HCT116 (cell line): ENCODE data around the gene MAGEA11. TPM values are rescaled to one million over a fixed set of nuclear protein-coding genes. Genes with fewer than 3 reads are reported as not detected.
"Not testable (repeated sequence)": the region's sequence is repeated elsewhere in the genome, so short reads cannot be mapped to it uniquely, and the experiment has no call there.

Experiments used
- ATAC-seq: fragments of 200-7000 bp; cut with Tn5 transposase; 2 replicates; pipeline ENCODE4 v1.9.1; 2020; ENCODE audit warnings: mild to moderate bottlenecking, moderate library complexity
- BruUV-seq: library from RNA; stranded (reverse); fragments of 400-500 nt; replicated peaks from 2 replicates; lab custom pipeline; 2021; lab: Mats Ljungman, UMichigan
- CTCF ChIA-PET: fragments of 300-600 bp; sonication (Branson Sonifier 250); formaldehyde crosslinking; loops from one replicate; lab custom pipeline; 2021; ENCODE audit warnings: antibody characterized with exemption; lab: Charles Lee
- POLR2A ChIA-PET: fragments of 300-600, 350-600 bp; sonication (Branson Sonifier 250); formaldehyde crosslinking; loops from one replicate; lab custom pipeline; 2021; ENCODE audit warnings: antibody characterized with exemption; lab: Charles Lee
- RAD21 ChIA-PET, 2 experiments: fragments of 300-600 bp; sonication (Branson Sonifier 250); formaldehyde crosslinking; loops; one replicate each; lab custom pipeline; 2023; ENCODE audit warnings: low total read pairs in 2 of 2; ENCODE audit not compliant: uncharacterized antibody in 2 of 2, unreplicated experiment in 2 of 2, low non-redundant PET in 1 of 2; lab: Charles Lee
- DNase-seq: peaks from one replicate; pipeline ENCODE4 v3.0.0-alpha.2; 2010; ENCODE audit warnings: low read depth, low spot score
- H2AFZ ChIP-seq: fragments of 200-600 bp; shearing (Covaris generic), sonication (generic); 2 replicates; pipeline ENCODE4 v1.6.1; 2017; ENCODE audit warnings: low read depth, mixed run types, mixed read lengths, antibody characterized with exemption, low read length; ENCODE audit not compliant: poor library complexity, severe bottlenecking
- H3K27ac ChIP-seq: 2 replicates; pipeline ENCODE4 v1.5.1; 2012; ENCODE audit warnings: low read depth, low read length
- H3K27me3 ChIP-seq: fragments of 200-600 bp; sonication (generic); 2 replicates; pipeline ENCODE4 v1.6.1; 2016; ENCODE audit warnings: mixed run types, low read length, mixed read lengths; ENCODE audit not compliant: insufficient read depth
- H3K36me3 ChIP-seq, 2 experiments: fragments of 200-500 bp in 1 of 2; fragments of 200-600 bp in 1 of 2; sonication (Bioruptor generic) in 1 of 2; sonication (generic) in 1 of 2; 2 replicates each; pipeline versions ENCODE4 v1.5.1 to v1.6.1; 2014 to 2016; ENCODE audit warnings: low read length in 2 of 2, inconsistent platforms in 1 of 2, mixed read lengths in 1 of 2, mixed run types in 1 of 2; ENCODE audit not compliant: insufficient read depth in 2 of 2, control insufficient read depth in 1 of 2
- H3K4me1 ChIP-seq, 2 experiments: fragments of 200-600 bp in 1 of 2; sonication (generic) in 1 of 2; 2 replicates each; pipeline versions ENCODE4 v1.5.1 to v1.6.1; 2012 to 2017; ENCODE audit warnings: low read length in 2 of 2, inconsistent platforms in 1 of 2, mild to moderate bottlenecking in 1 of 2, mixed read lengths in 1 of 2, mixed run types in 1 of 2, moderate library complexity in 1 of 2; ENCODE audit not compliant: insufficient read depth in 2 of 2, control insufficient read depth in 1 of 2
- H3K4me2 ChIP-seq: fragments of 200-600 bp; sonication (generic); 2 replicates; pipeline ENCODE4 v1.6.1; 2017; ENCODE audit warnings: mixed run types, low read length, mixed read lengths
- H3K4me3 ChIP-seq, 2 experiments: fragments of 200-600 bp in 1 of 2; sonication (generic) in 1 of 2; replicated peaks in 1 of 2; 2 replicates each; pipeline ENCODE4 v1.5.1; 2011 to 2016; ENCODE audit warnings: low read length in 2 of 2, control low read depth in 1 of 2, low read depth in 1 of 2, mild to moderate bottlenecking in 1 of 2, mixed read lengths in 1 of 2, mixed run types in 1 of 2
- H3K79me2 ChIP-seq: fragments of 200-600 bp; sonication (generic); 2 replicates; pipeline ENCODE4 v1.6.1; 2017; ENCODE audit warnings: mild to moderate bottlenecking, mixed run types, low read length, moderate library complexity, mixed read lengths; ENCODE audit not compliant: insufficient read depth
- H3K9ac ChIP-seq: fragments of 200-600 bp; sonication (generic); 2 replicates; pipeline ENCODE4 v1.6.1; 2016; ENCODE audit warnings: low read length, mixed read lengths
- H3K9me2 ChIP-seq: fragments of 200-600 bp; sonication (generic), shearing (Covaris generic); 2 replicates; pipeline ENCODE4 v1.6.1; 2017; ENCODE audit warnings: mixed run types, mild to moderate bottlenecking, moderate library complexity; ENCODE audit not compliant: insufficient read depth
- H3K9me3 ChIP-seq, 2 experiments: fragments of 200-500 bp in 1 of 2; fragments of 200-600 bp in 1 of 2; sonication (Bioruptor generic) in 1 of 2; sonication (generic) in 1 of 2; 2 replicates each; pipeline ENCODE4 v1.6.1; 2014 to 2017; ENCODE audit warnings: low read length in 2 of 2, mixed read lengths in 2 of 2, inconsistent platforms in 1 of 2, low read depth in 1 of 2, mild to moderate bottlenecking in 1 of 2, mixed run types in 1 of 2, moderate library complexity in 1 of 2; ENCODE audit not compliant: control insufficient read depth in 1 of 2, insufficient read depth in 1 of 2
- H4K20me1 ChIP-seq: fragments of 200-600 bp; sonication (generic), shearing (Covaris generic); 2 replicates; pipeline ENCODE4 v1.6.1; 2017; ENCODE audit warnings: mixed run types, mild to moderate bottlenecking, moderate library complexity; ENCODE audit not compliant: insufficient read depth
- CBX3 ChIP-seq: IDR thresholded peaks from 2 replicates; pipeline ENCODE4 v1.6.1; 2012; ENCODE audit warnings: low read depth
- CEBPB ChIP-seq: IDR thresholded peaks from 2 replicates; pipeline ENCODE4 v1.6.1; 2012; ENCODE audit warnings: low read depth
- CTCF ChIP-seq, 3 experiments: fragments of 200-600 bp in 1 of 3; sonication (generic) in 1 of 3; IDR thresholded peaks in 2 of 3; conservative IDR thresholded peaks in 1 of 3; 2 replicates each; pipeline ENCODE4 v1.5.1; 2012 to 2017; ENCODE audit warnings: low read depth in 2 of 3, low read length in 2 of 3, antibody characterized with exemption in 1 of 3, borderline replicate concordance in 1 of 3, control low read depth in 1 of 3, mild to moderate bottlenecking in 1 of 3, mixed read lengths in 1 of 3, mixed run types in 1 of 3, moderate library complexity in 1 of 3; ENCODE audit not compliant: insufficient read depth in 1 of 3
- EGR1 ChIP-seq: IDR thresholded peaks from 2 replicates; pipeline ENCODE4 v1.6.1; 2012; ENCODE audit warnings: low read depth
- ELF1 ChIP-seq: IDR thresholded peaks from 2 replicates; pipeline ENCODE4 v1.6.1; 2012; ENCODE audit warnings: low read depth, borderline replicate concordance
- EZH2 ChIP-seq: fragments of 200-600 bp; sonication (generic); IDR thresholded peaks from 2 replicates; pipeline ENCODE4 v1.6.1; 2017; ENCODE audit warnings: antibody characterized with exemption, mixed run types
- EZH2phosphoT487 ChIP-seq: fragments of 200-600 bp; IDR thresholded peaks from 2 replicates; pipeline ENCODE4 v1.6.1; 2018; ENCODE audit warnings: antibody characterized with exemption, borderline replicate concordance
- FOSL1 ChIP-seq: IDR thresholded peaks from 2 replicates; pipeline ENCODE4 v1.6.1; 2012; ENCODE audit warnings: low read depth
- JUND ChIP-seq: IDR thresholded peaks from 2 replicates; pipeline ENCODE4 v1.6.1; 2012
- SIN3A ChIP-seq: IDR thresholded peaks from 2 replicates; pipeline ENCODE4 v1.6.1; 2012; ENCODE audit warnings: low read depth
- SRF ChIP-seq: IDR thresholded peaks from 2 replicates; pipeline ENCODE4 v1.6.1; 2012; ENCODE audit warnings: low read depth
- ZFX ChIP-seq: fragments of 450-650 bp; IDR thresholded peaks from 2 replicates; pipeline ENCODE4 v1.6.1; 2017
- ZNF274 ChIP-seq: fragments of 200-500 bp; sonication (Bioruptor generic); IDR thresholded peaks from 2 replicates; pipeline ENCODE4 v1.6.1; 2014; ENCODE audit warnings: mild to moderate bottlenecking, low read depth, low read length, inconsistent platforms
- intact Hi-C: fragments of 100-400 bp; cut with micrococcal nuclease; formaldehyde crosslinking; loops from 2 replicates; pipeline ENCODE4 v1.10.0; 2022
- total RNA-seq: library from RNA; stranded (reverse); gene quantifications from one replicate; pipeline ENCODE4 v1.2.1, GENCODE V29; 2021; ENCODE audit not compliant: unreplicated experiment

Gene MAGEA11
- total RNA-seq, 1 experiment from 2014 or later = not detected

- no peaks in the 10 kb centered on the region for H3K9me3 ChIP-seq
- no peak for TF ChIP-seq ELF1
- TF ChIP-seq CEBPB = no peak
- no peak for TF ChIP-seq SIN3A
- no peak for TF ChIP-seq ZNF274
- TF ChIP-seq SRF = no peak
- TF ChIP-seq EGR1 = no peak
- TF ChIP-seq EZH2 = no peak
- no peak for TF ChIP-seq EZH2phosphoT487
- TF ChIP-seq CBX3 = no peak
- no peak for TF ChIP-seq FOSL1
- TF ChIP-seq ZFX = no peak
- no peak for TF ChIP-seq JUND
- TF ChIP-seq CTCF (IDR thresholded peaks at IDR 0.05 in 2 of 3, conservative IDR thresholded peaks at IDR 0.05 in 1 of 3; ENCODE audit: borderline replicate concordance in 1 of 3, insufficient read depth in 1 of 3, low read depth in 2 of 3, low read length in 2 of 3) = no peak
- H3K79me2 ChIP-seq = no peaks in the 10 kb centered on the region
- ChIA-PET RAD21 (no interaction called here), POLR2A (no interaction called here), CTCF (no interaction called here)
- ATAC-seq (no peak), DNase-seq (no peak)
- no peak overlapping the region for H3K4me2 ChIP-seq
- no peaks in the 10 kb centered on the region for H3K9me2 ChIP-seq
- no TSS peak for BruUV-seq
- H2AFZ ChIP-seq = no peak overlapping the region
- intact Hi-C loops = no loop called here
- H4K20me1 ChIP-seq = no peaks in the 10 kb centered on the region
- H3K27ac ChIP-seq = no peak overlapping the region
- H3K9ac ChIP-seq = no peak overlapping the region
- H3K4me3 ChIP-seq = no peak overlapping the region
- H3K36me3 ChIP-seq = no peaks in the 10 kb centered on the region
- no peaks in the 10 kb centered on the region for H3K27me3 ChIP-seq
- H3K4me1 ChIP-seq = no peaks in the 10 kb centered on the region
These were observed 9.9 kb downstream of the MAGEA11 start for GRCh38 chrX:149721778-149722177.

GRCh38 chrX:149723583-149724118, 11.8 kb downstream of the MAGEA11 start:
- CTCF ChIA-PET, H3K9me3 ChIP-seq, H3K27ac ChIP-seq, H3K79me2 ChIP-seq, POLR2A ChIA-PET, H3K4me2 ChIP-seq, H3K9ac ChIP-seq, H3K27me3 ChIP-seq, H3K4me1 ChIP-seq, RAD21 ChIA-PET, H2AFZ ChIP-seq, H3K4me3 ChIP-seq, H3K36me3 ChIP-seq, intact Hi-C loops, DNase-seq, ATAC-seq, H3K9me2 ChIP-seq, H4K20me1 ChIP-seq, BruUV-seq: not testable (repeated sequence)

DNA sequence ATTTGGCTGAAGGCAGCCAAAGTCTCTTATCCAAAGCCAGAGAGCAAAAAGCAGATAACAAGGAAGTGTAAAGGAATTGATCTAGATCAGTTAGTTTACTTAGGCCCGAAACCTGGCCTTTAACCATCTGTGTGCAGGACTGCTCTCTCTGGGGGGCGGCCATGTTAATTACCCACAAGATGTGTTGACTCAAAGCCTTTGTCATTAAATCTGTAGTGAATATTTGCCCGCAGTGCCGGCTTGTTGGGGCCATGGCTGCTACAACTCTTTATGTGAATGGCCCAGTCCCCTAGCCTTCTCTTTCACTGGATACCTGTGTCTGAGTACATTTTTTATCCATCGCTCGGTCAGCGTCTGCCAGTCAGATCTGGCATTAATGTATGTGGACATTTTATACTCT, 15.4 kb downstream of the MAGEA11 start:
- CTCF ChIA-PET, H3K9me3 ChIP-seq, H3K9ac ChIP-seq, ATAC-seq, H4K20me1 ChIP-seq, H3K4me2 ChIP-seq, H3K9me2 ChIP-seq, H3K4me3 ChIP-seq, POLR2A ChIA-PET, H3K27me3 ChIP-seq, H2AFZ ChIP-seq, BruUV-seq, RAD21 ChIA-PET, H3K36me3 ChIP-seq, H3K27ac ChIP-seq, intact Hi-C loops, H3K4me1 ChIP-seq, H3K79me2 ChIP-seq, DNase-seq: not testable (repeated sequence)
